Right ventricle myocardium inferior (tissue), 1 donor: ENCODE results near the gene FBXL15. TPM values are rescaled to one million over a fixed set of nuclear protein-coding genes. Genes with fewer than 3 reads are reported as not detected.

Experiments used
- ATAC-seq: fragments of 200-7000 bp; cut with Tn5 transposase; one replicate; pipeline ENCODE4 v1.9.1; 2020; ENCODE audit warnings: mild to moderate bottlenecking, moderate library complexity
- DNase-seq: peaks from one replicate; pipeline ENCODE4 v3.0.0; 2021; ENCODE audit errors: missing footprints
- intact Hi-C: fragments of 100-400 bp; cut with DNase I; formaldehyde crosslinking; loops from one replicate; pipeline ENCODE4 v1.11.0; 2022
- total RNA-seq: library from RNA; stranded (reverse); fragmentation: NEBNext Ultra II Directional; extraction: Animal tissue kit (Norgen Biotek cat#: 25700); gene quantifications from one replicate; pipeline ENCODE4 v1.2.1, GENCODE V29; 2021
- donor health status: DM: no; HTN: yes; CAD: no; lungs with severe emphysema.

FBXL15 gene
- total RNA-seq, 1 donor from 2014 or later = 8.4 TPM

DNA sequence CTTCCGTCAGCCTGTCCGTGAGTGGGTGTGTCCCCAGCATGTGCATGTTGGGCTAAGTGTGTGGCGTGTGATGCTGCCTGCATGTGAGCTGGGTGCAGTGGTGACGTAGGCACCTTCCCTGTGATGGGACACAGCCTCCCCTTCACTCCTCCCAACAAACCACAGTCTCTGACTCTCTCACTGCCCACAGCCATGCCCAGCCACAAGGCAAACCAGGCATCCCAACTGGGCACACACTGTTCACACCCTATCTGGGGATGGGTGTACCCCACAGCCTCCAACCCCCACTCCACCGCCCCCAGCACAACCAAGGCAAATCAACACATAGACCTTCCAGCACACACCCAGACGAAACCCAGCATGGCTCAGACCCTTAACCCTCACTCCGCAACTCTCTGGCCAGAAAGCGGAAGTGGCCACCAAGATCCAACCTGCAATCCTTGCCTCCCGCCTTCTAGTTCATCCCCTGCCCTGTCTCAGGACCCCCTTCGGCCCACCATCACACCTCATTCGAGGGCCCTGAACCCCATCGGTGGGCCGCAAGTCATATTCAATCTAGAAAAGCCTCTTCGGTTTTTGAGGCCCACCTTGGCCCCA lies 12.4 kb upstream of the FBXL15 start:
- ATAC-seq = no peak
- DNase-seq = peak; percentile 22
- intact Hi-C loops = no loop called here

DNA sequence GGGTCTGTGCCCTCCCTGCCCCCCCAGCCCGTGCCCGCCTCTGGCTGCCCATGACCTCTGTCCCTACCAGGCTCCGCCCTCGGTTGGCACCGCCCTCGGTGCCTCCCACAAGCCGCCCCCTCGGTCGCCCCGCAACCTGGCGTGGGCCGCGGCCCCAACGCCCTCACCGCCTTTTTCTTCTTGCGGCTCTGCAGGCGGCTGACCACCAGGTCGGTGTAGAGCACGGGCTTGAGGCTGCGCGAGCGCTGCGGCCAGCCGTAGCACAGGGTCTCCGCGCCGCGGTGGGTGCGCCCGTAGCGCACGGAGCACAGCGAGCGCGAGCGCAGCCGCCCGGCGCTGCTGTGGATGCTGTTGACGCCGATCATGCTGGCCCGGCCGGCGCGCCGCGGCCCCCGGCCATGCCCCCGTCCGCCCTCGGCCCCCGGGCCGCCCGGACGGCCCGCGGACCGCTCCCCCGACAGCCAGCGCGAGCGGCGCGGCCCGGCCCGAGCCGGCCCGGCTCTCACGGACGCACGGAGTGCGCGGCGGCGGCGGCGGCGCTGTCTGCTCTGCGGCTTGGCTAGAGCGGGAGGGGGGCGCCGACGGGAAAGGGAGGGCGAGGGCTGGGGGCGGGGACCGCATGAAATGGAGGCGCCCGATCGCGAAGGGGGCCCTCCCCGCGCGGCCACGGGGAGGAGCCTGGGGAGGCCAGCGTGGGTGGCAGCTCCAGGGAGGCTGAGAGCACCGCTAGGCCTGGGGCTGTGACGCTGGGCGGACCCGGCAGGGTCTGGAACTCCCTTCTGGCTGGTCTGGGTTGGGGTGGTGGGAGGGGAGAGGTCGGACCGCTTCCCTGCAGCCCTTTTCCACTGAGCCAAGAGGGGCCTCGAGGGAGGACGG lies 11.7 kb upstream of the FBXL15 start:
- DNase-seq = peak; percentile 60
- no peak for ATAC-seq
- intact Hi-C loops = no loop called here

DNA sequence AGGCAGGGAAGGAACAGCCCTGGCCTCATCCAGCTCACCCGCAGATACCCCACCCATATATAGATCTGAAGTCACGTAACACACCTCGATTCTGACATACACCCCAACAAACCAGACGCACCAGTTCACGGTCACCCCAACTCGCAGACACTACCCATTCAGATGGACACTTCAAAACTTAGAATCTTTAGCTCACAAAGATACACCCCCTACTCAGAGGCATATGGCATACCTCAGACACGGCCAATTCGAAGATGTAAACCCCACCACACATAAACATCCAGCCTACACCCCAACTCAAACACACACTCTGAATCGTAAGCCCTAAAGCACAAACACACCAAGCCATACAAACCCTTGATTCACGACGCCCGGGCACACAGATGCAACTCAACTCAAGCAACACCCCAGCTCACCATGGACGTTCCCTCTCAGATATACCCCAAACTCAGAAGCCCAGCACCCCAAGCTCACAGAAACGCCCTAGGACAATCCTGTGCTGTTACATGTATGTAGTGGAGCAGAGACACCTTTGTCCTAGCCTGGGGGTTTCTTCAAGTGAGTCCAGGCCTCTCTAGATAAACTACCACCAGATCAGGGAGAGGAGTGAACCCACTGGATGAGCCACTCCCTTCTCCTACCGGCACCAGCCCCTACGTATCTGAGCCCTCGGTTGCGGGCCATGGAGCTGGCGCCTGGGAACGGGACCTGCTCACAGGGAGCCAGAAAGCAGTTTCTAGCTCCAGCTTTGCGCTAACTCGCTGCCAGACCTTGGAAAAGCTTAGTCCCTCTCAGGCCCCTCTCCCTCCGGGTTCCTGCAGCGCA lies 10.8 kb upstream of the FBXL15 start:
- DNase-seq (peak; percentile 25), ATAC-seq (no peak)
- intact Hi-C loops = no loop called here

DNA sequence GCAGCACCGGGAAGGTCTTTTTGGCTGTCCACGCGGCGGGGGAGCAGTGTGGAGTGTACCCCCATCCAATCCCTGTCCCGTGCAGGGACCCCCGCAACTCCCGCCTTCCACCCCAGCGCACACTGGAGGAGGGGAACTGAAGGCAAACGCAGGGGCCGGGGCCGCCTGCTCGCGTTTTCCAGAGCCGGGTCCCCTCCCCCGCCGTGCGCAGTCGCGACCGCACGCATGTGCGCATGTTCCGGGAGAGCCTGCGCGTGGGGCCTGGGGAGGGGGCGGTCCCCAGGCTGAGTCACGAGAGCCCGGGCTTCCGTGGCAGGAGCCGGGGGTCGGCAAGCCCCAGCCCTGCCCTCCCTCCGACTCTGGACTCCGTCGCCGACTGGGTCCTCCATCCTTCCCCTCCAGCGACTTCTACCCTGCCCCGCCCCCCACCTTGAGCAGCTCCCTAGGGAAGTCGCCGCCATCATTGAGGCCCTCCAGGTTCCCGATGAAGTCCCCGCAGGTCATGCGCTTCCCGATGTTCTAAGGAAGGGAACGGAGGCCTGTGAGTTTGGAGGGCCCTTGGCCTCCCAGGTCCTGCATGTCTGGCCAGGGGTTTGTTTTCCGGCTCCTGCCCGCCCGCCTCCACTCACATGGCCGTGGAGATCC lies 10.1 kb upstream of the FBXL15 start:
- intact Hi-C loops = no loop called here
- ATAC-seq (no peak), DNase-seq (no peak)

DNA sequence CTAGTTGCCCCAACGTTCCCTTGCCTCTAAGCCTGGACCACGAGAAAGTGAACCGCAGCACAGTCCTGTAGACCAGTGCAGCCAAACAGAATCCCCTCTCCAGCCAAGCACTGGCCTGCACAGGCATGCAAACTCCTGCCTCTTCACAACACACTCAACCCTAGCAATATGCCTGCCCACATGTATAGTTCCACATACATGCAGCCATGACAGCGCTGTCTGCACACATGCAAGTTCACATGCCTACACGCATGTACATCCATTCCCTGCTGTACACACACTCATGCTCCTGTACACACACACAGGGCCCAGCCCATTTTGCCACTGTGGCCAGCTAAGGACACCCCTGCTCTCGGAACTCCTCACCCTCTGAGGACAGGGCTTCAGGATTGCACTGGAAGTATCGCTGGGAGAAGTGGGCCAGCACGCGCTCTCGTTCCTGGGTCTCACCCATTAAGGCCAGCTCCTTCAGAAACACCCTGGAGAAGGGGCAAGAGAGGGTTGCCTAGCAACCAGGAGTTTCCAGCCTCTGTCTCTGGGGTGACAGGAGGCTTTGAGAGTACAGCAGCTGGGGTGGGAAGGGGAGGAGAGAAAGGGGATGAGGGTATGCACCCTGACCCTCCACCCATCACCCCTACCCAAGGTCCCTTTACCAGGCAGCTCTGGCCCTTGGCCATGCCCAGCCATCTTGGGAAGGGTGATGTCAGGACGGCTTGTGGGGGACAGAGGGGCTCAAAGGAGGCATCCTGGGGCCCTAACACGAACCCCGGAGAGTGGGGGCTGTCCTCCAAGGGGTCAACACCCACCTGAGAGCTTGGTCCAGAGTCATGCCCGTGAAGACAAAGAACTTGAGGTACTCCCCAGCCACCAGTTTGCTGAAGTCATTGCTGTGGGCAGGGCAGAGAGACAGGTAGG lies 9.0 kb upstream of the FBXL15 start:
- DNase-seq (peak; percentile 37), ATAC-seq (no peak)
- intact Hi-C loops = no loop called here

DNA sequence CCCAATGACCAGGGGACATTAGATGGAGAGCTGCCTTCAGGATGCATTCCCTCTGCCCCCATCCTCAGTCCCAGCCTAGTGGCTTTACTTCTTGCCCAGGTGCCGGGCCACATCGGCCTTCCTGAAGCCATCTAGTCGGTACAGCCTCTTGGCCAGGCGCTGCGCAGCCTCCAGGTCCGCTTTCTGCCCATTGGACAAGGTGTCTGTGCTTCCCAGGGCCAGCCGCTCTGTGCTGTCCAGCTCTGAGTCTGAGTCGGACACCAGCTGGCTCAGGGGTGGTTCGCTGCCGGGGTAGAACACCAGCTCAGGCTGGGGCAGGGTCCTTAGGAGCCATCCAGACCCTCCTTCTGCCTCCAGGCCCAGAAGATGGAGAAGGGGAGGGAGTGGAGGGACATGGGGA lies 8.3 kb upstream of the FBXL15 start:
- ATAC-seq (no peak), DNase-seq (peak; percentile 53)
- intact Hi-C loops = no loop called here

DNA sequence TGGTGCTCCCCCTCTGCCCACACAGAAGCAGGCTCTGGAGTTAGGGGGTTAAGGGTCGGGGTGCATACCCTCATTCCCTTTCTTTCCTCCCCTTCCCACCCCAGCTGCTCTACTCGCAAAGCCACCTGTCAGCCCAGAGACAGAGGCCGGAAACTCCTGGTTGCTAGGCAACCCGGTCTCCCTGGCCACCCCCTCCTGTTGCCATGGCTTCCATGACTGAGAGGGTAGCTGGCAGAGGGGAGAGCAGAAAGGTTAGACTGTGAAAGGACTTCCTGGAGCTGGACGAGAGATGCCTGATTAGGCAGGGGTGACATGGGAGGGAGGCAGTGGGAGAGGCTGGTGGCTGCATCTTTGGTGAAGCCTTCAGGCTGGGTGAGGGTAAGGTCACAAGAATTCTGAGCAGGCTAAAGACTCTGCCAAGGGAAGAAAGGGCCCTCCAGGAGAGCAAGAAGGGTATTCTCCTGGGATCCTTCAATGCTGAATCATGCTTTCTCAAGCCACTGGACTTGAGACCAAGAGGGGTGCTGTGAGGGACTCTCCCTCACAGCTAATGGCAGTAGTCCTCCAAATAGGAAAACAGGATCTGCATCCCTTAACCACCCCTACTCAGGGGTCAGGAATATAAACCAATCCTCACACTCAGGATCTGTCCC lies 7.5 kb upstream of the FBXL15 start:
- ATAC-seq = no peak
- intact Hi-C loops = no loop called here
- peak; percentile 4 for DNase-seq

DNA sequence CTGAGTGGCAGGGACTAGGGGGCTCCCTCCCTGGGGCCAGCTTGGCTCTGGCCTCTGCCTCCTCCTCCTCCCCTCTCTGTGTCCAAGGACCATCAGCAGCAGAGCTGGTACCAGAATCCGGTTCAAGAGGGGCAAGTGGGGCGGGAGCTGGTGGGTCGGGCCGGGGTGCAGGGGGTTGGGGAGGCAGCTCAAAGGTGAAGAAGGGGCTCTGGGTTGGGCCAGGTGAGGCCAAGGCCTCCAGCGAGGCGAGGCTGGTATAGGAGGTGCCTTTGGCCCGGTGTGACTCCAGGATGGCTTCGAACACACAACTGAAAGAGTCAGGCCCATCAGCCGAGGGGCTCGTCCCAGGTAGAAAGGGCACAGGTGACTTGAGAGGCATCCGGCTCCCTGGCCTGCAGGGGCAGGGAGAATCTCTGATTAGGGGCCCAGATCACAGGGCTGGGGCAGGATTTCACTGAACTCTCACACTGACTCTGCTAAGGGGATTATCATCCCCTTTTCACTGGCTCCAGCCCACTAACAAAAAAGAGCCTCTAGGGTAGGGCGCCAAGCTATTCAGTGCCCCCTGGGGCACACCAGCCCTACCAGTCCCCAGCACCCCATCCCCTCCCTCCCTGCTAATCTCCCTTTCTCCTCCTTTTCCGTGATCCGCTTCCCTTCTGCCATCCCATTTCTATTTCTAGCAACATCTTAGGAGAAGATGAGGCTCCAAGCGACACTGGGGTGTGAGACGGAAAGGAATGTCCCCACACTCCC lies 6.7 kb upstream of the FBXL15 start:
- DNase-seq (peak; percentile 62), ATAC-seq (no peak)
- intact Hi-C loops = no loop called here

DNA sequence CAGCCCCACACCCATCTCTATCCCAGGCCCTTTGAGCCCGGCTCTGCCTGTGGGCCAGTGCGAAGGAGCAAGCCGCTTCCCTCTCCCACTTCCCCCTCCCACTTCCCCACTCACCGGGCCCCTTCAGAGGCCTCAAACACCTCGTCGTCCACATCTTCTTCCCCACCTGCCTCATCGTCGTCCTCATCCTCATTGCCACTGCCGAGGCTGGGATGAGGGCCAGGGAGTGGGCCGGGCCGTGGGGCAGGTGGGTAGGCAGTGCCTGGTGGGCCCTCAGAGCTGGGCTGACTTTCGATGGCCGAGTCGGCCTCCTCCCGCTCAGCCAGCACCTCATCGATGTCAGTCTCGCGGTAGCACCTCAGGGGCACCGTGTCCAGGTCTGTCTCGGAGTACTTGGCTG lies 5.9 kb upstream of the FBXL15 start:
- no peak for ATAC-seq
- peak; percentile 53 for DNase-seq
- intact Hi-C loops = no loop called here

DNA sequence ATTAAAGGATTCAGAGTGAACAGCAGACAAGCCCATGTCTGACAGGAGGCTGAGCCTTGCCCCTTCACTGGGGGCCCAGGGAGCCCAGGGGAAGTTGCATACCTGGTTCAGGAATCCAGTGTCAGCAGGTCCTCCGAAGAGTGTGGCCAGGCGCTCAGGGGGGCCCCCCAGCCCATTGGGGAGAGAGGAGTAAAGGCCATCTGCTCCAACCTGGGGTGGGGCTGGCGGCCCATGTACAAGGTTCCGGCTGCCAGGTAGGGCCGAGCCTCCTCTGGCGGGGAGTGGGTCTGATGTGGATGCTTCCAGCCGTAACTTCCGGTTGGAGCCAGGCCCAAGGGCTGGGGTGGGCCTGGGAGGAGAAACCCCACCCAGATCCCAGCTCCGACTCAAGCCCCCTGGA lies 4.4 kb upstream of the FBXL15 start:
- no peak for ATAC-seq
- intact Hi-C loops = no loop called here
- peak; percentile 58 for DNase-seq

DNA sequence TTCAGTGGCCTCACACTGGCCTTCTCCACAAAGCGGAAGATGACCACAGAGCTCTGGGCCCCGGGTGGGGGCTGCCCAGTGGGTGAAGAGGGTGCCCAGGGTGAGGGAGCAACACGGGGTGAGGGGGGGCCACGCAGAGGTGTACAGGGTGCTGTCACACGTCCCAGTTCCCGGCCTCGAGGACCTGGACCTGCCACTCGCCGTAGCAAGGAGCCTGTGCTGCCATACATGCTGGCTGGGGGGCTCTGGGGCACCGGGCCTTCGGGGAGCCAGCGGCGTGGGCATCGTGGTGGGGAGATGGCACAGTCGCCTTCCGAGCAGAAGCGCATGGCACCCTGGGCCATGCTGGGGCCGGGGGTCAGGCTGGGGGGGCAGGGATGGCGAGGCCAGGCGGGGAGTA lies 3.9 kb upstream of the FBXL15 start:
- intact Hi-C loops = no loop called here
- DNase-seq (peak; percentile 67), ATAC-seq (no peak)

DNA sequence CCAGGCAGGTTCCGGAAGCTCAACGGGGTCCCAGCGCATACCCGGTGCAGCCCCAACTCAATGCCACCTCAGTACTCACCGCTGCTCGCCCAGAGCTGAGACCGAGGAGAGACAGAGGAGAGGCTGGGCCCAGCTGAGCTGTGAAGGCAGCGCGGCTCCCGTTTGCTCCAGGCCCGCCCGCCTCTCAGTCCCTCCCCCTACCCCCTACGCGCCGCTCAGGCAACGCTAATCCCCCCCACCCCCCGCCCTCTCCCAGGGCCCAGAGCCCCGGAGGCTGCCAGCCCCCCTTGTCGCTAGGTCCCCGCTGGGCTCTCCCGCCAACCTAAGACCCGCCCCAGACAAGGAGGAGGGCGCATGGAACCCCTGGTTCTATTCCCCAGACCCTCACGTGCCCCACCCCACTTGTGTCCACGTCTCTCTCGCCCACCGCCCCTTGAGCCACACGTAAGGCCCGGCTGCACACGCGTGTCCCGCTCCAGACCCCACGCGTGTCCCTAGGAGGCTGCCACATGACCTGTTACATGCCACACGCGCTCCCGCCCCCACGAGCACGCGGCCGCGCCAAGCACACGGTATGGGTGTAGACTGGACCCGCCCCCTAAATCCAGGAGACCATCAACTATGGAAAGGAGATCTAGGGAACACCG lies 1.9 kb upstream of the FBXL15 start, which contains the start of gene PSD:
TSS of gene PSD (minus strand) at position 164 of the 647 bp plus-strand sequence. CDS start 1,747 bp downstream, outside the sequence.
- intact Hi-C loops = no loop called here
- DNase-seq = no peak

DNA sequence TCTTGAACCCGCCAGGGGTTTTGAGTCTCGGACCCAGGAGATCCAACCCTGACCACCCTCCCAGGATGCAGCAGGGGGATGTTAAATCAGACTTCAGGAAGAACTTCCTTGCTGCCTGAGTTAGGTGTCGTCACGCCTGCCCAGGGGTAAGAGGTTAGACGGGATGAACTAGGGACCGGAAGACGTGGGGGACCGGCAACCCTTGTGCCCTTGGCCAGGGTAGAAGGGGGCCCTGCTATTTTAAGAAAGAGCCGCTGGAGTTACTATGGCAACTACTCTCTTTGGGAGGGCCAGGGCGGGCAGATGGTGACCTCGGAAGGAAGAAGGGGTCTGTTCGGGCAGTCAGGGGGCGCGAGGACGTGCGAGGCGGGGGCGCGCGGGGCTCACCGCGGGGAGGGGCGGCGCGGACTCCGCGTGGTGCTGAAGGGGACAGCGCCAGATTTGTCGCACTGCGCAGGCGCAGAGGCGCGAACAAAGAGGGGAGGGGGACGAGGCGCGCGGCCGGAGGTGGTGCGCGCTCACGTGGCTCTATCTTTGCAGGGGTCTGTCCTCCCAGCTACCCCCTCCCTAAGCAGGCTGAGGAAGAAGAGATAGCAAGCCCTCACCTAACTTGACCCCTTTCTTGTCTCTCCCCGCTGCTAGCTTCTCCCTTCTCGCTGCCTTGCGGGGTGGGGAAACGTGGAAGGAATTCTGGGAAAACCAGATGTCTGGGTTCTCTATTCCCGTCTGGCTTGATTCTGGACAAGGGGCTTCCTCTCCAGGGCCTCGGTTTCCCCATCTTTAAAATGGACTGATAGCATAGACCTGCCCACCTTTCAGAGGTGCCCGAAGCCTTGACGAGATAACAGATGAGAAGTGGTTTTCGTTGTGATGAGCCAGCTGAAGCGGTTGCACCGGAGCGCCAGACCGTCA lies 1.1 kb upstream of the FBXL15 start:
- ATAC-seq (no peak), DNase-seq (no peak)
- intact Hi-C loops = loop anchor here (2.0 kb wide), 1 partner anchor 25 kb away; the partner anchor contains the start of gene NFKB2

More for the DNA sequence above, 1.9 kb upstream of the FBXL15 start, which contains the start of gene PSD:
- no peak for ATAC-seq

DNA sequence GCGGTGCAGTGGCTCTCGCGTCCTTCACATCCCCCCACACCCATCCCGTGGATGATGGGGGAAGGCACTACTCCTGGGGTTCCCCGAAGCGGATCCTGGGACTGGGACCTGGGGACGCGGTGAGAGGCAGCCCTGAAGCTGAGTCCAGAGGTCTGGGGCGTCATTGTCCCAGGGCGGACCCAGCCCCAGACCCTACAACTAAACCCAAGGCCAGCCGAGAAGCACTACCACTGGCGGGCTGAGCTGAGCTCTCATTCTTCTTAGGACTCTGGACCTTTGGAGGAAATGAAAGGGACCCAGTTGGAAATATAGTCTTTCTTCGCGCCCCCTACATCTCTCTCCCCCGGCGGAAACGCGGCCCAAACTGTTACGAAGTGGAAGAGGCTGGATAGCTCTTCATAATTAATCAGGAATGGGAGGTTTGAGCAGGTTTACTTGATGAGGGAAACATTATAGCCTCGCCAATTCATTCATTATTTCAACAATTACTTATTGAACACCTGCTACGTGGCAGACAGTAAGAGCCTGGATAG lies 389 bp upstream of the FBXL15 start:
- DNase-seq (no peak), ATAC-seq (no peak)
- intact Hi-C loops = loop anchor here (2.0 kb wide), 1 partner anchor 25 kb away; the partner anchor contains the start of gene NFKB2

DNA sequence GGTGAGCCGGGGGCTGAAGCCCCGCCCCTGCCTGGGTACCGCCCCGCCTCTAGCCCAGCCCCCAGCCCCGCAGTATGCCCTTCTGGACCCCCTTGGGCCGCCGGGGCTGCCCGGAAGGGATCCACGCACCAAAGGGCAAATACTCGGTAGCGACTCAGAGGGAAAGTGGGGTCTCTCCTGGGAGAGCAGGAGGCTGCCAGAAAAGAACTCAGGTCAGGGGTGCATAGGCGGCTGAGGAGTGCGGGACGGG lies 796 bp downstream of the FBXL15 start:
- ATAC-seq = no peak
- intact Hi-C loops = loop anchor here (2.0 kb wide), 1 partner anchor 27 kb away; the partner anchor contains the start of gene NFKB2

More for the DNA sequence above, 796 bp downstream of the FBXL15 start:
- no peak for DNase-seq
